WTC11 (cell line): ENCODE results near the gene SIN3A. TPM values are rescaled to one million over a fixed set of nuclear protein-coding genes. Genes with fewer than 3 reads are reported as not detected.
A peak's percentile ranks its signal among the peaks of the same experiment; 100 is the strongest.
"Not testable (repeated sequence)": the region's sequence is repeated elsewhere in the genome, so short reads cannot be mapped to it uniquely, and the experiment has no call there.

Experiments
- ATAC-seq: fragments of 200-7000 bp; cut with Tn5 transposase; 2 replicates; pipeline ENCODE4 v1.10.0; 2021; ENCODE audit warnings: mild to moderate bottlenecking, moderate library complexity
- CTCF ChIA-PET: fragments of 300-600 bp; sonication (Branson Sonifier 250); formaldehyde crosslinking; loops from one replicate; lab custom pipeline; 2021; ENCODE audit warnings: antibody characterized with exemption; lab: Charles Lee
- POLR2A ChIA-PET: fragments of 350-600 bp; sonication (Branson Sonifier 250); formaldehyde crosslinking; loops from one replicate; lab custom pipeline; 2021; ENCODE audit warnings: antibody characterized with exemption; lab: Charles Lee
- DNase-seq: peaks from one replicate; pipeline ENCODE4 v3.0.0; 2021; ENCODE audit warnings: low spot score
- H3K27ac Mint-ChIP-seq: 2 replicates; pipeline ENCODE4 v1.8.0; 2021; ENCODE audit warnings: mixed read lengths
- H3K27me3 Mint-ChIP-seq: 2 replicates; pipeline ENCODE4 v1.8.0; 2021; ENCODE audit warnings: low read depth, mild to moderate bottlenecking, moderate library complexity, mixed read lengths
- H3K36me3 Mint-ChIP-seq: 2 replicates; pipeline ENCODE4 v1.8.0; 2021; ENCODE audit warnings: mixed read lengths
- H3K4me1 Mint-ChIP-seq: 2 replicates; pipeline ENCODE4 v1.8.0; 2022; ENCODE audit warnings: mixed read lengths
- H3K4me3 Mint-ChIP-seq: 2 replicates; pipeline ENCODE4 v1.8.0; 2021; ENCODE audit warnings: mild to moderate bottlenecking, moderate library complexity, mixed read lengths
- H3K9me3 Mint-ChIP-seq: 2 replicates; pipeline ENCODE4 v1.8.0; 2021; ENCODE audit warnings: mixed read lengths
- ATF1 ChIP-seq: sonication (generic); formaldehyde crosslinking; IDR thresholded peaks from 2 replicates; pipeline ENCODE4 v1.8.1; 2023; ENCODE audit warnings: mild to moderate bottlenecking, moderate library complexity, missing genetic modification reagents
- ERG ChIP-seq: fragments of 250-450 bp; sonication (Bioruptor Pico); IDR thresholded peaks from 2 replicates; pipeline ENCODE4 v1.8.0; 2021; ENCODE audit warnings: mild to moderate bottlenecking
- GABPB1 ChIP-seq: sonication (generic); formaldehyde crosslinking; IDR thresholded peaks from 2 replicates; pipeline ENCODE4 v1.8.1; 2023; ENCODE audit warnings: mild to moderate bottlenecking, missing genetic modification reagents
- GRHL2 ChIP-seq: fragments of 250-450 bp; sonication (Bioruptor Pico); IDR thresholded peaks from 2 replicates; pipeline ENCODE4 v1.8.0; 2022; ENCODE audit warnings: mild to moderate bottlenecking, moderate library complexity; ENCODE audit not compliant: insufficient replicate concordance, severe bottlenecking
- HMGXB4 ChIP-seq: sonication (generic); formaldehyde crosslinking; IDR thresholded peaks from 2 replicates; pipeline ENCODE4 v1.8.1; 2023; ENCODE audit warnings: mild to moderate bottlenecking, moderate library complexity, missing genetic modification reagents
- KAT7 ChIP-seq: sonication (generic); formaldehyde crosslinking; IDR thresholded peaks from 2 replicates; pipeline ENCODE4 v1.8.1; 2023; ENCODE audit warnings: missing genetic modification reagents, mild to moderate bottlenecking, borderline replicate concordance
- NFATC4 ChIP-seq: fragments of 250-450 bp; sonication (Bioruptor Pico); IDR thresholded peaks from 2 replicates; pipeline ENCODE4 v1.9.0; 2021; ENCODE audit warnings: mild to moderate bottlenecking
- OVOL2 ChIP-seq: fragments of 250-450 bp; sonication (Bioruptor Pico); IDR thresholded peaks from 2 replicates; pipeline ENCODE4 v1.9.0; 2021; ENCODE audit warnings: mild to moderate bottlenecking, borderline replicate concordance
- PRRX2 ChIP-seq: fragments of 250-450 bp; sonication (Bioruptor Pico); IDR thresholded peaks from 2 replicates; pipeline ENCODE4 v1.8.0; 2021; ENCODE audit warnings: mild to moderate bottlenecking
- SMAD3 ChIP-seq: sonication (generic); formaldehyde crosslinking; IDR thresholded peaks from 2 replicates; pipeline ENCODE4 v1.8.0; 2022; ENCODE audit warnings: missing genetic modification reagents, mild to moderate bottlenecking, borderline replicate concordance
- TCF7 ChIP-seq: sonication (generic); formaldehyde crosslinking; IDR thresholded peaks from 2 replicates; pipeline ENCODE4 v1.8.0; 2022; ENCODE audit warnings: mild to moderate bottlenecking, low read depth, missing genetic modification reagents, moderate library complexity
- ZBTB21 ChIP-seq: sonication (generic); formaldehyde crosslinking; IDR thresholded peaks from 2 replicates; pipeline ENCODE4 v1.8.1; 2023; ENCODE audit warnings: mild to moderate bottlenecking, missing genetic modification reagents, borderline replicate concordance
- ZNF138 ChIP-seq: sonication (generic); formaldehyde crosslinking; conservative IDR thresholded peaks from 2 replicates; pipeline ENCODE4 v1.8.1; 2022; ENCODE audit warnings: mild to moderate bottlenecking, moderate library complexity, missing genetic modification reagents
- ZNF232 ChIP-seq: sonication (generic); formaldehyde crosslinking; IDR thresholded peaks from 2 replicates; pipeline ENCODE4 v1.8.0; 2022; ENCODE audit warnings: mild to moderate bottlenecking, missing genetic modification reagents
- ZNF423 ChIP-seq: fragments of 250-450 bp; sonication (Bioruptor Pico); IDR thresholded peaks from 2 replicates; pipeline ENCODE4 v2.1.2; 2022; ENCODE audit warnings: mild to moderate bottlenecking, moderate library complexity
- total RNA-seq: library from RNA; stranded (reverse); gene quantifications from 3 replicates; pipeline ENCODE4 v1.2.3, GENCODE V29; 2021
- TF ChIP-seq, protein P1 (sequence below): sonication (generic); formaldehyde crosslinking; IDR thresholded peaks from 2 replicates; pipeline ENCODE4 v1.8.0; 2022; ENCODE audit warnings: missing genetic modification reagents
- TF ChIP-seq, protein P2 (sequence below): fragments of 250-450 bp; sonication (Bioruptor Pico); IDR thresholded peaks from 2 replicates; pipeline ENCODE4 v1.9.0; 2021; ENCODE audit warnings: mild to moderate bottlenecking
- TF ChIP-seq, protein P3 (sequence below): fragments of 250-450 bp; sonication (Bioruptor Pico); IDR thresholded peaks from 2 replicates; pipeline ENCODE4 v1.9.0; 2021; ENCODE audit warnings: moderate library complexity, mild to moderate bottlenecking, inconsistent platforms, borderline replicate concordance
- TF ChIP-seq, protein P4 (sequence below): sonication (generic); formaldehyde crosslinking; IDR thresholded peaks from 2 replicates; pipeline ENCODE4 v1.8.1; 2023; ENCODE audit warnings: mild to moderate bottlenecking, missing genetic modification reagents, moderate library complexity
- TF ChIP-seq, protein P5 (sequence below): sonication (generic); formaldehyde crosslinking; IDR thresholded peaks from 2 replicates; pipeline ENCODE4 v1.8.0; 2022; ENCODE audit warnings: mild to moderate bottlenecking, missing genetic modification reagents

The SIN3A gene
- total RNA-seq, 1 experiment from 2014 or later: 113 TPM

- TF ChIP-seq, protein P1, sequence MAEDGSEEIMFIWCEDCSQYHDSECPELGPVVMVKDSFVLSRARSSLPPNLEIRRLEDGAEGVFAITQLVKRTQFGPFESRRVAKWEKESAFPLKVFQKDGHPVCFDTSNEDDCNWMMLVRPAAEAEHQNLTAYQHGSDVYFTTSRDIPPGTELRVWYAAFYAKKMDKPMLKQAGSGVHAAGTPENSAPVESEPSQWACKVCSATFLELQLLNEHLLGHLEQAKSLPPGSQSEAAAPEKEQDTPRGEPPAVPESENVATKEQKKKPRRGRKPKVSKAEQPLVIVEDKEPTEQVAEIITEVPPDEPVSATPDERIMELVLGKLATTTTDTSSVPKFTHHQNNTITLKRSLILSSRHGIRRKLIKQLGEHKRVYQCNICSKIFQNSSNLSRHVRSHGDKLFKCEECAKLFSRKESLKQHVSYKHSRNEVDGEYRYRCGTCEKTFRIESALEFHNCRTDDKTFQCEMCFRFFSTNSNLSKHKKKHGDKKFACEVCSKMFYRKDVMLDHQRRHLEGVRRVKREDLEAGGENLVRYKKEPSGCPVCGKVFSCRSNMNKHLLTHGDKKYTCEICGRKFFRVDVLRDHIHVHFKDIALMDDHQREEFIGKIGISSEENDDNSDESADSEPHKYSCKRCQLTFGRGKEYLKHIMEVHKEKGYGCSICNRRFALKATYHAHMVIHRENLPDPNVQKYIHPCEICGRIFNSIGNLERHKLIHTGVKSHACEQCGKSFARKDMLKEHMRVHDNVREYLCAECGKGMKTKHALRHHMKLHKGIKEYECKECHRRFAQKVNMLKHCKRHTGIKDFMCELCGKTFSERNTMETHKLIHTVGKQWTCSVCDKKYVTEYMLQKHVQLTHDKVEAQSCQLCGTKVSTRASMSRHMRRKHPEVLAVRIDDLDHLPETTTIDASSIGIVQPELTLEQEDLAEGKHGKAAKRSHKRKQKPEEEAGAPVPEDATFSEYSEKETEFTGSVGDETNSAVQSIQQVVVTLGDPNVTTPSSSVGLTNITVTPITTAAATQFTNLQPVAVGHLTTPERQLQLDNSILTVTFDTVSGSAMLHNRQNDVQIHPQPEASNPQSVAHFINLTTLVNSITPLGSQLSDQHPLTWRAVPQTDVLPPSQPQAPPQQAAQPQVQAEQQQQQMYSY (CRISPR knock-in tag): no peak
- no peak for TF ChIP-seq ERG (CRISPR knock-in tag)
- no peak for TF ChIP-seq ZBTB21
- TF ChIP-seq PRRX2 (CRISPR knock-in tag): no peak
- TF ChIP-seq OVOL2 (CRISPR knock-in tag): no peak
- TF ChIP-seq GRHL2 (CRISPR knock-in tag): no peak
- no peak for TF ChIP-seq ZNF138 (CRISPR knock-in tag)
- TF ChIP-seq NFATC4 (CRISPR knock-in tag): no peak
Measured at GRCh38 chr15:75350601-75351361, 100.7 kb downstream of the SIN3A start (continued).

DNA sequence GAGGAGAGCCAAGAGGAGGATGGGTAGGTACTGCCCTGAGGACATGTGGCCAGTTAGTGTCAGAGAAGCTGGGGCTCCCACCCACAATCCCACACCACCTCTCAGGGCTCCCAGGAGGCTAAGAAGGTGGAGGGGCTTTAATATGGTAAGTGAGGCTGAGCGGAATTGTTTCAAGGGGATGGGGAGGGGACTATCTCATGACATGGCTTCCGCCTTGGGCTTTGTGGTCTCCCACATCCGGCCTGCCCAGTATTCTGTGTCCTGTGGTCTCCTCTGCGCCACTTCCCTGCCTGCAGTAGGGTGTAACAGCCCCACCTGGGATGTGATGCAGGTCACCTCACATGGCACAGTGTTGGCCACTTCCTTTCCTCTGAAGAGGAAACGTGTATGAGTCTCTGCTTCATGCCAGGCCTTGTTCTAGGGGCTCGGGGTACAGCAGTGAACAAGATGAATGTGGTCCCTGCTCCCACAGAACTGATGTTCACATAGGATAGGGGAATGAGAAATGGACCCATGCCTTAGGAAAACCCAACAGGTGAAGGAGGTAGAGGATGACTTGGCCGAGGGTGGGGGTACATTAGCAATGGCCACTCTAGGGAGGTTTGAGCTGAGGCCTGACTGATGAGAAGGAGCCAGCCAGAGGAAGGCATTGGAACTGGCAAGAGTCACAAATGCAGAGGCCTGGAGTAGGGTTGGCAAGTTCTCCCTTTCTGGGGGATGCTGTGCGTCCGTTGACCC lies 101.5 kb downstream of the SIN3A start:
- CTCF ChIA-PET: interaction anchor here (0.6 kb wide), 1 partner anchor 18 kb away, joined by 4 read pairs; no protein-coding TSS in a partner anchor
- H3K4me1 Mint-ChIP-seq: peaks cover 9% of the 10 kb centered on the region
- POLR2A ChIA-PET: no interaction called here

GRCh38 chr15:75349351-75349669 lies 102.2 kb downstream of the SIN3A start:
- not testable (repeated sequence) for H3K36me3 Mint-ChIP-seq, ATAC-seq, H3K9me3 Mint-ChIP-seq, H3K27ac Mint-ChIP-seq, DNase-seq, H3K4me1 Mint-ChIP-seq
- CTCF ChIA-PET: interaction anchor here (0.9 to 3.9 kb wide), 2 partner anchors 19 to 183 kb away, joined by 3 to 25 read pairs; partner anchors contain the start of gene MAN2C1
- POLR2A ChIA-PET: interaction anchor here (0.6 to 3.1 kb wide), 2 partner anchors 19 to 431 kb away, joined by 3 to 14 read pairs; partner anchors contain the start of gene MAN2C1
- peak overlapping the region; percentile 82; the same call in 1 of the 2 replicates for H3K4me3 Mint-ChIP-seq
- peaks cover 35% of the 10 kb centered on the region for H3K27me3 Mint-ChIP-seq

More for the DNA sequence above, 101.5 kb downstream of the SIN3A start:
- Mint-ChIP-seq H3K36me3 (no peaks in the 10 kb centered on the region), H3K27ac (no peak overlapping the region), H3K4me3 (no peak overlapping the region), H3K27me3 (peaks cover 35% of the 10 kb centered on the region), H3K9me3 (no peaks in the 10 kb centered on the region)
- DNase-seq (no peak), ATAC-seq (no peak)
- TF ChIP-seq PRRX2 (CRISPR knock-in tag): no peak
- TF ChIP-seq, protein P2, sequence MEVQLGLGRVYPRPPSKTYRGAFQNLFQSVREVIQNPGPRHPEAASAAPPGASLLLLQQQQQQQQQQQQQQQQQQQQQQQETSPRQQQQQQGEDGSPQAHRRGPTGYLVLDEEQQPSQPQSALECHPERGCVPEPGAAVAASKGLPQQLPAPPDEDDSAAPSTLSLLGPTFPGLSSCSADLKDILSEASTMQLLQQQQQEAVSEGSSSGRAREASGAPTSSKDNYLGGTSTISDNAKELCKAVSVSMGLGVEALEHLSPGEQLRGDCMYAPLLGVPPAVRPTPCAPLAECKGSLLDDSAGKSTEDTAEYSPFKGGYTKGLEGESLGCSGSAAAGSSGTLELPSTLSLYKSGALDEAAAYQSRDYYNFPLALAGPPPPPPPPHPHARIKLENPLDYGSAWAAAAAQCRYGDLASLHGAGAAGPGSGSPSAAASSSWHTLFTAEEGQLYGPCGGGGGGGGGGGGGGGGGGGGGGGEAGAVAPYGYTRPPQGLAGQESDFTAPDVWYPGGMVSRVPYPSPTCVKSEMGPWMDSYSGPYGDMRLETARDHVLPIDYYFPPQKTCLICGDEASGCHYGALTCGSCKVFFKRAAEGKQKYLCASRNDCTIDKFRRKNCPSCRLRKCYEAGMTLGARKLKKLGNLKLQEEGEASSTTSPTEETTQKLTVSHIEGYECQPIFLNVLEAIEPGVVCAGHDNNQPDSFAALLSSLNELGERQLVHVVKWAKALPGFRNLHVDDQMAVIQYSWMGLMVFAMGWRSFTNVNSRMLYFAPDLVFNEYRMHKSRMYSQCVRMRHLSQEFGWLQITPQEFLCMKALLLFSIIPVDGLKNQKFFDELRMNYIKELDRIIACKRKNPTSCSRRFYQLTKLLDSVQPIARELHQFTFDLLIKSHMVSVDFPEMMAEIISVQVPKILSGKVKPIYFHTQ (CRISPR knock-in tag): no peak
- TF ChIP-seq HMGXB4 (CRISPR knock-in tag): no peak
- TF ChIP-seq, protein P3, sequence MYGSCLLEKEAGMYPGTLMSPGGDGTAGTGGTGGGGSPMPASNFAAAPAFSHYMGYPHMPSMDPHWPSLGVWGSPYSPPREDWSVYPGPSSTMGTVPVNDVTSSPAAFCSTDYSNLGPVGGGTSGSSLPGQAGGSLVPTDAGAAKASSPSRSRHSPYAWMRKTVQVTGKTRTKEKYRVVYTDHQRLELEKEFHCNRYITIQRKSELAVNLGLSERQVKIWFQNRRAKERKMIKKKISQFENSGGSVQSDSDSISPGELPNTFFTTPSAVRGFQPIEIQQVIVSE (CRISPR knock-in tag): no peak
- TF ChIP-seq TCF7 (CRISPR knock-in tag): no peak
- TF ChIP-seq, protein P4, sequence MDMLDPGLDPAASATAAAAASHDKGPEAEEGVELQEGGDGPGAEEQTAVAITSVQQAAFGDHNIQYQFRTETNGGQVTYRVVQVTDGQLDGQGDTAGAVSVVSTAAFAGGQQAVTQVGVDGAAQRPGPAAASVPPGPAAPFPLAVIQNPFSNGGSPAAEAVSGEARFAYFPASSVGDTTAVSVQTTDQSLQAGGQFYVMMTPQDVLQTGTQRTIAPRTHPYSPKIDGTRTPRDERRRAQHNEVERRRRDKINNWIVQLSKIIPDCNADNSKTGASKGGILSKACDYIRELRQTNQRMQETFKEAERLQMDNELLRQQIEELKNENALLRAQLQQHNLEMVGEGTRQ (CRISPR knock-in tag): no peak
- no peak for TF ChIP-seq ZNF423
- no peak for TF ChIP-seq GABPB1
- TF ChIP-seq, protein P5, sequence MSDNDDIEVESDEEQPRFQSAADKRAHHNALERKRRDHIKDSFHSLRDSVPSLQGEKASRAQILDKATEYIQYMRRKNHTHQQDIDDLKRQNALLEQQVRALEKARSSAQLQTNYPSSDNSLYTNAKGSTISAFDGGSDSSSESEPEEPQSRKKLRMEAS (CRISPR knock-in tag): no peak
- no peak for TF ChIP-seq ATF1 (CRISPR knock-in tag)
- TF ChIP-seq KAT7 (CRISPR knock-in tag): no peak
- no peak for TF ChIP-seq ZNF232 (CRISPR knock-in tag)
- no peak for TF ChIP-seq SMAD3
